Measurements from ENCODE around the gene SMURF1. TPM values are rescaled to one million over a fixed set of nuclear protein-coding genes. Genes with fewer than 3 reads are reported as not detected.

The SMURF1 gene
- total and polyA plus RNA-seq, 4 donors, result 2.9 to 16.8 (median 5.9) TPM

GRCh38 chr7:99115379-99115778, 28.5 kb downstream of the SMURF1 start:
- peaks cover 0 to 3% (median 0%) of the 10 kb centered on the region in 4 donors for H3K36me3 ChIP-seq (ENCODE audit: control insufficient read depth in 4 of 4, insufficient read depth in 3 of 4, low read depth in 1 of 4, low read length in 3 of 4)
- H3K27me3 ChIP-seq (ENCODE audit: control insufficient read depth in 4 of 4, insufficient read depth in 4 of 4, low read length in 3 of 4), result no peaks in the 10 kb centered on the region
- H3K4me1 ChIP-seq (ENCODE audit: control insufficient read depth in 4 of 4, insufficient read depth in 4 of 4, low read length in 3 of 4), result peaks cover 0 to 7% (median 4%) of the 10 kb centered on the region in 4 donors
- H3K4me3 ChIP-seq (ENCODE audit: low read depth in 1 of 3, low read length in 3 of 3), result no peak overlapping the region
- H3K27ac ChIP-seq (ENCODE audit: low read depth in 1 of 2, low read length in 2 of 2), result no peak overlapping the region
- no peaks in the 10 kb centered on the region for H3K9me3 ChIP-seq (ENCODE audit: control insufficient read depth in 4 of 4, low read length in 3 of 4)
- WGBS, result 95% methylated on average over 1 of the region's 1 CpG
- H3K9ac ChIP-seq (ENCODE audit: low read depth in 1 of 2, low read length in 2 of 2), result no peak overlapping the region
- no peak for DNase-seq (ENCODE audit: low spot score)
- no peak for TF ChIP-seq TAF1 (conservative IDR thresholded peaks at IDR 0.05)
- no peak for TF ChIP-seq FOXA2 (IDR thresholded peaks at IDR 0.05)
- TF ChIP-seq JUND (IDR thresholded peaks at IDR 0.05), result no peak
- no peak for TF ChIP-seq RXRA (IDR thresholded peaks at IDR 0.05)
- TF ChIP-seq GABPA (IDR thresholded peaks at IDR 0.05 in 1 of 2, conservative IDR thresholded peaks at IDR 0.05 in 1 of 2), result no peak
- TF ChIP-seq YY1 (IDR thresholded peaks at IDR 0.05), result no peak
- no peak for TF ChIP-seq CTCF (IDR thresholded peaks at IDR 0.05; ENCODE audit: low read depth, low read length, missing input control)
- no peak for TF ChIP-seq ZBTB33 (IDR thresholded peaks at IDR 0.05)
- no peak for TF ChIP-seq NR2F2 (IDR thresholded peaks at IDR 0.05)
- TF ChIP-seq EGR1 (IDR thresholded peaks at IDR 0.05; ENCODE audit: low read depth in 2 of 2), result no peak

- WGBS, result 97% methylated on average over 1 of the region's 1 CpG
- H3K4me1 ChIP-seq (ENCODE audit: control insufficient read depth in 4 of 4, insufficient read depth in 4 of 4, low read length in 3 of 4), result peaks cover 0 to 12% (median 8%) of the 10 kb centered on the region in 4 donors
These were observed 30.9 kb downstream of the SMURF1 start for GRCh38 chr7:99112979-99113378.

GRCh38 chr7:99112097-99112496, 31.8 kb downstream of the SMURF1 start:
- H3K27me3 ChIP-seq (ENCODE audit: control insufficient read depth in 4 of 4, insufficient read depth in 4 of 4, low read length in 3 of 4), result no peaks in the 10 kb centered on the region
- no peaks in the 10 kb centered on the region for H3K9me3 ChIP-seq (ENCODE audit: control insufficient read depth in 4 of 4, low read length in 3 of 4)
- H3K36me3 ChIP-seq (ENCODE audit: control insufficient read depth in 4 of 4, insufficient read depth in 3 of 4, low read depth in 1 of 4, low read length in 3 of 4), result no peaks in the 10 kb centered on the region
- H3K27ac ChIP-seq (ENCODE audit: low read depth in 1 of 2, low read length in 2 of 2), result no peak overlapping the region
- no peak overlapping the region for H3K9ac ChIP-seq (ENCODE audit: low read depth in 1 of 2, low read length in 2 of 2)
- TF ChIP-seq REST (IDR thresholded peaks at IDR 0.05) (no peak), SP1 (IDR thresholded peaks at IDR 0.05) (no peak), FOXA2 (IDR thresholded peaks at IDR 0.05) (no peak), YY1 (IDR thresholded peaks at IDR 0.05) (no peak), CTCF (IDR thresholded peaks at IDR 0.05; ENCODE audit: low read depth, low read length, missing input control) (no peak), TAF1 (conservative IDR thresholded peaks at IDR 0.05) (no peak), HNF4A (conservative IDR thresholded peaks at IDR 0.05) (no peak)
- no peak overlapping the region for H3K4me3 ChIP-seq (ENCODE audit: low read depth in 1 of 3, low read length in 3 of 3)
- DNase-seq (ENCODE audit: low spot score), result no peak
- 75% methylated on average over 2 of the region's 2 CpGs for WGBS
- peaks cover 0 to 12% (median 8%) of the 10 kb centered on the region in 4 donors for H3K4me1 ChIP-seq (ENCODE audit: control insufficient read depth in 4 of 4, insufficient read depth in 4 of 4, low read length in 3 of 4)

More at GRCh38 chr7:99112979-99113378, 30.9 kb downstream of the SMURF1 start:
- no peak for DNase-seq (ENCODE audit: low spot score)
- TF ChIP-seq FOXA1 (IDR thresholded peaks at IDR 0.05) (no peak), YY1 (IDR thresholded peaks at IDR 0.05) (no peak), FOXA2 (IDR thresholded peaks at IDR 0.05) (no peak)
- no peak overlapping the region for H3K27ac ChIP-seq (ENCODE audit: low read depth in 1 of 2, low read length in 2 of 2)
- H3K9ac ChIP-seq (ENCODE audit: low read depth in 1 of 2, low read length in 2 of 2), result no peak overlapping the region
- no peaks in the 10 kb centered on the region for H3K27me3 ChIP-seq (ENCODE audit: control insufficient read depth in 4 of 4, insufficient read depth in 4 of 4, low read length in 3 of 4)
- H3K9me3 ChIP-seq (ENCODE audit: control insufficient read depth in 4 of 4, low read length in 3 of 4), result no peaks in the 10 kb centered on the region
- no peak overlapping the region for H3K4me3 ChIP-seq (ENCODE audit: low read depth in 1 of 3, low read length in 3 of 3)
- H3K36me3 ChIP-seq (ENCODE audit: control insufficient read depth in 4 of 4, insufficient read depth in 3 of 4, low read depth in 1 of 4, low read length in 3 of 4), result no peaks in the 10 kb centered on the region
